ENCODE results near the gene CACNA1G.

DNA sequence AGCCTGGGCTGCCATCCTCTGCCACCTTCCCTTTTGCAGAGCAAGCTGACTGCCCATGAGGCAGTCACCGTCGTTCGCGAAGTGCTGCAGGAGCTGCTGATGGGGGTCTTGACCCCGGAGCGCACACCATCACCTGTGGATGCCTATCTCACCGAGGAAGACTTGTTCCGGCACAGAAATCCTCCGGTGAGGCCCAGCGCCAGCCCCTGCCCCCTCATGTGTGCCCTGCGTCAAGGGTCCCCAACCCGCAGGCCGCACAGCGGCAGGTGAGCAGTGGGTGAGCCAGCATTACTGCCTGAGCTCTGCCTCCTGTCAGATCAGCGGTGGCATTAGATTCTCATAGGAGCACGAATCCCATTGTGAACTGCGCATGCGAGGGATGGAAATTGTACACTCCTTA, 35.7 kb upstream of the CACNA1G start:
- TF ChIP-seq, protein P1, sequence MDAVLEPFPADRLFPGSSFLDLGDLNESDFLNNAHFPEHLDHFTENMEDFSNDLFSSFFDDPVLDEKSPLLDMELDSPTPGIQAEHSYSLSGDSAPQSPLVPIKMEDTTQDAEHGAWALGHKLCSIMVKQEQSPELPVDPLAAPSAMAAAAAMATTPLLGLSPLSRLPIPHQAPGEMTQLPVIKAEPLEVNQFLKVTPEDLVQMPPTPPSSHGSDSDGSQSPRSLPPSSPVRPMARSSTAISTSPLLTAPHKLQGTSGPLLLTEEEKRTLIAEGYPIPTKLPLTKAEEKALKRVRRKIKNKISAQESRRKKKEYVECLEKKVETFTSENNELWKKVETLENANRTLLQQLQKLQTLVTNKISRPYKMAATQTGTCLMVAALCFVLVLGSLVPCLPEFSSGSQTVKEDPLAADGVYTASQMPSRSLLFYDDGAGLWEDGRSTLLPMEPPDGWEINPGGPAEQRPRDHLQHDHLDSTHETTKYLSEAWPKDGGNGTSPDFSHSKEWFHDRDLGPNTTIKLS (IDR thresholded peaks at IDR 0.05; ENCODE audit: borderline replicate concordance, low read depth) = no peak
- TF ChIP-seq, protein P2, sequence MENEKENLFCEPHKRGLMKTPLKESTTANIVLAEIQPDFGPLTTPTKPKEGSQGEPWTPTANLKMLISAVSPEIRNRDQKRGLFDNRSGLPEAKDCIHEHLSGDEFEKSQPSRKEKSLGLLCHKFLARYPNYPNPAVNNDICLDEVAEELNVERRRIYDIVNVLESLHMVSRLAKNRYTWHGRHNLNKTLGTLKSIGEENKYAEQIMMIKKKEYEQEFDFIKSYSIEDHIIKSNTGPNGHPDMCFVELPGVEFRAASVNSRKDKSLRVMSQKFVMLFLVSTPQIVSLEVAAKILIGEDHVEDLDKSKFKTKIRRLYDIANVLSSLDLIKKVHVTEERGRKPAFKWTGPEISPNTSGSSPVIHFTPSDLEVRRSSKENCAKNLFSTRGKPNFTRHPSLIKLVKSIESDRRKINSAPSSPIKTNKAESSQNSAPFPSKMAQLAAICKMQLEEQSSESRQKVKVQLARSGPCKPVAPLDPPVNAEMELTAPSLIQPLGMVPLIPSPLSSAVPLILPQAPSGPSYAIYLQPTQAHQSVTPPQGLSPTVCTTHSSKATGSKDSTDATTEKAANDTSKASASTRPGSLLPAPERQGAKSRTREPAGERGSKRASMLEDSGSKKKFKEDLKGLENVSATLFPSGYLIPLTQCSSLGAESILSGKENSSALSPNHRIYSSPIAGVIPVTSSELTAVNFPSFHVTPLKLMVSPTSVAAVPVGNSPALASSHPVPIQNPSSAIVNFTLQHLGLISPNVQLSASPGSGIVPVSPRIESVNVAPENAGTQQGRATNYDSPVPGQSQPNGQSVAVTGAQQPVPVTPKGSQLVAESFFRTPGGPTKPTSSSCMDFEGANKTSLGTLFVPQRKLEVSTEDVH (IDR thresholded peaks at IDR 0.05; ENCODE audit: low read depth, partially characterized antibody) = no peak
- TF ChIP-seq NR2C2 (CRISPR knock-in tag; IDR thresholded peaks at IDR 0.05) (no peak), NR2C2 (tag; IDR thresholded peaks at IDR 0.05) (no peak), POLR2AphosphoS5 (IDR thresholded peaks at IDR 0.05; ENCODE audit: control insufficient read depth, insufficient read depth, low read depth, low read length) (no peak)
